Activated CD4-positive, alpha-beta T cell treated with anti-CD3 and anti-CD28 coated beads, Interleukin-2, amount 50 U/mL, for 16 hours (primary cell): ENCODE results near the gene TTC13.

Source experiments
- DNase-seq: peaks from one replicate; pipeline ENCODE4 v3.0.0-alpha.2; 2020

The TTC13 gene

GRCh38 chr1:230902349-230902923 lies 76.2 kb downstream of the TTC13 start:
- DNase-seq = no peak

DNA sequence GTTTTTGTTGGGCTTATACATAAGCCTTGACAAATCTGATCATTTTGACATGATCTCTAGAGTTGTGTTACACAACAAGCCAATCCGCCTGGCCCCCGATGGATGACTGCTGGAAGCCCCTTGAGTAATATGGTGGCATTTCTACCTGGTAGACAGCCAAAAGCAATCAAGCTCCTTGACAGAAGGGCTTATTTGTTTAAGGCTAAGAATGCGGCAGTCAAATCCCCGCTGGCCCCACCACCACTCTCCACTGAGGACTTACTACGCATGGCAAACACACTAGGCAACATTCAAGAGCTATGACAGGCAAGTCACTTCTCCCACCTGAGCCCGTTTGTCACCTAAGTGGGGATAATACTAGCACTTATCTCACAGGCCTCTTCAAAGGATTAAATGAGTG lies 77.0 kb downstream of the TTC13 start:
- no peak for DNase-seq

DNA sequence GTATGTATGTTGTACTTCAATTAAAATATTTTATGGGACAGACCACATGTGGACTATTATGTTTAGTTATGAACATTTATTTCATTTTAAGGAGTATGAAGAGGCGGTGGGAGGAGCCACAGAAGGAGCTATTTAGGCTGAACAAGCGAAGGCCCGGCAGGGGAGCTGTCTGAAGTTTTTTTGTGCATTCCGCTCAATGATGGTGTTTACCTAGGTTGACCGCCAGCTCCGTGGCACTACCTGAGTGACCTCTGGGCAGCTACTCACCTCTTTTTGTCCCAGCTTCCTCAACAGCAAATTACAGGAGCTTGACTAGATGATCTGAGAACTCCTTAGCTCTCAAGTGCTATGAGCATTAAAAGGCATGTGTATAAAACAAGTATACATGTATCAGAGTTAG lies 77.7 kb downstream of the TTC13 start:
- no peak for DNase-seq

GRCh38 chr1:230899841-230900251 lies 78.8 kb downstream of the TTC13 start:
- DNase-seq = no peak

GRCh38 chr1:230898748-230899147 lies 79.9 kb downstream of the TTC13 start:
- no peak for DNase-seq

DNA sequence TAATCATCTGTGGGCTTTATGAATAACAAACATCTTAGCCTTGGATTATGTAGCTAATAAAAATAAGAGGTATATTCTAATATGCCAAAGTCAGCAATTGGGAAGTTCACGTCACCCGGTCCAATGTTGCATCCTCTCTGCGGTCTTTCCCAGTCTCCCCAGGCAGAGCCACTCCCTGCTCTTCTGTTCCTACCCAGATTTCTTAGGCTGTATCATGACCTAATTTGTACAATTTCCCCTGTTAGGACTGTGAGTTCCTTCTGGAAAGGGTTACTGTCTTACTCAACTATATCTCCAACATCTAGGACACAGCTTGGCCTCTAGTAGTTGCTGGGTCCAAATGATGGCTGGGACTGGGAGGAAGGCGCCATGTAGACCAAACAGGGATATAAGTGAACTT lies 80.5 kb downstream of the TTC13 start:
- DNase-seq = no peak

- DNase-seq = no peak
These were observed 81.9 kb downstream of the TTC13 start for GRCh38 chr1:230896779-230897178.

DNA sequence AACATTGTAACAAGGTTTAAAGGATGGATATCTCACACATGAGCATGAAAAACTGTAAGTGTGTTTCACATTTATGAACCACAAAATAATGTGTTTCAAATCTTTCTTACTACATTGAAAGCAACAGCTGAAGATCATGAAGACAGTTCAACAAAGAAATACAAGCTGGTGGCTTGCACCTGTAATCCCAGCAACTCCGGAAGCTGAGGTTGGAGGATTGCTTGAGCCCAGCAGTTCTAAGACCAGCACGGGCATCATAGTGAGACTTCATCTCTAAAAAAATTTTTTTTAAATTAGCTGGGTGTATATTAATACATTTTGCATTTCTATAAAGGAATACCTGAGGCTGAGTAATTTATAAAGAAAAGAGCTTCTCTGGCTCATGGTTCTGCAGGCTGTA lies 83.2 kb downstream of the TTC13 start:
- no peak for DNase-seq

GRCh38 chr1:230894664-230895063 lies 84.0 kb downstream of the TTC13 start:
- DNase-seq = no peak

- DNase-seq = no peak
These were observed 84.6 kb downstream of the TTC13 start for GRCh38 chr1:230894032-230894431.

- DNase-seq = no peak
These were observed 86.6 kb downstream of the TTC13 start for GRCh38 chr1:230892018-230892491.

DNA sequence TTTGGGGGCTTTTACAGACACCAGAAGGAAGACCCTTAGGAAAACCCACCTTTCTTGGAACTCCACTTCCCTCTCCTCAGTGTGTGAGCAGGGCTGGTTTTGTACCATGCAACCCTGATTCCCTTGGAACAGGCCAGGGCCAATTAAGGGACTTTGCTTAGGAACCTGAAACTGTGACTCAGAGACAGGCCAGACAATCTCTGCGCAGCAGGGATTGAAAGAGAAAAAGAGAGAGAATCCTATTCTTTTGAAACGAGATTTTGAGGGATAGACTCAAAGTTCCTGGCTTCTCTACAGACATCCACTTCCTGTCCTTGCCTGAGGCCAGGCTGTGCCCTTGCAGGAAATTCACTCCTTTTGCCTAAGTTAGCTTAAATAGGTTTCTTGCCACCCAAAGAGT lies 87.2 kb downstream of the TTC13 start:
- DNase-seq = no peak

DNA sequence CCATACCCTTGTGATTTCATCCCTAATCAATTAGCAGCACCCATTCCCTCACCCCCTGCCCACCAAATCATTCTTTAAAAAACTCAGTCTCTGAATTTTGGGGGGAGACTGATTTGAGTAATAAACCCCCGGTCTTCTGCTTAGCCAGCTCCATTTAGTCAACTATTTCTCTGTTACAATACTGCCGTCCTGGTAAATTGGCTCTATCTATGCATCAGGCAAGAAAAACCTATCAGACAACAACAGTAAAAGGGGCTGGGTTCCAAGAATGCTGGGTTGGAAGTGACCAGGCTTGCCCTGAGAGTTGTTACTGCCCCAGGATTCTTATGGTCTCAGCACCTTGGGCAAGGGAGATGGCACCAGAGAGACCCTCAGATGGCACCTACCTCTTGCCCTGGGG lies 94.0 kb downstream of the TTC13 start:
- DNase-seq = no peak

DNA sequence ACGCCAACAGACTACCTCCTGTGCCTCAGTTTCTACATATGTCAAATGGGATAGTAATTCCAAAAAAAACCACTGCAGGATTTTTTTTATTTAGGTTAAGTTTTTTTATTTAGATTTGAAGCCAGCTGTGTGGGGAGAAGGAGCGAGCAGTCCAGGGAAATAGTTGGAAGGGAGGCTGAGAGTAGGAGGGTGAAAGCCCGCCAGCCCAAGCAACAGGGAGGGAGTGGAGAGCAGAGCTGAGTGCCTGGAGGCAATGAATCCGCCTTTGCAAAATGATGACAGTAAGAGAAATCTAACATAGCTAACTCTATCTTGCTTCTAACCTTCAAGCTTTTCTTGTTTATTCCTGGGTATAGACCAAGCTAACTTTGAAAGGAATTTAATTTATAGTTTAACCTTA lies 94.7 kb downstream of the TTC13 start:
- no peak for DNase-seq

- no peak for DNase-seq
These were observed 98.9 kb downstream of the TTC13 start for GRCh38 chr1:230879778-230880177.

GRCh38 chr1:230878591-230878990 lies 100.1 kb downstream of the TTC13 start:
- DNase-seq = no peak

DNA sequence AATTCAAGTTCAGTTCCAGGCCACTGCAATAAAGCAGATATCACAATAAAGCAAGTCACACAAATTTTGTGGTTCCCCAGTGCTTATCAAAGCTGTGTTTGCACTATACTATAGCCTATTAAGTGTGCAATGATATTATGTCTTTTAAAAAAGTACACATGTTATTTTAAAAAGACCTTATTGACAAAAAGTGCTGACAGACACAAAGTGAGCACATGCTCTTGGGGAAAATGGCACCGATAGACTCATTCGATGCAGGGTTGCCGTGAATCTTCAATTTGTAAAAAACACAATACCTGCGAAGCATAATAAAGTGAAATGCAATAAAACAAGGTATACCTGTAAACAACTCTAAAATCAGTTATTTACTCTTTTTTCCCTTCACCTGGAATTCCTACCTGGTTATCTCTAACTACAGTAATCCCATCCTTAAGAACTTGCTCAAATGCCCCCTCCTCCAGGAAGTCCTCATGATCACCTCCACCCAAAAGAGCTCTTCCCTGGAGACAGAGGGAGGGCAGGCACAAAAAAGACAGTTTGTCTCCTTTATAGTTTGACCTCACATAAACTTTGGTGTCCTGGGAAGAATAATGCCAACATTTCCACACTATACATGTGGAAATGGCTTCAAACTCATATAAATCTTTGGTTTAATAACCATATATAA lies 100.6 kb downstream of the TTC13 start:
- DNase-seq = no peak

DNA sequence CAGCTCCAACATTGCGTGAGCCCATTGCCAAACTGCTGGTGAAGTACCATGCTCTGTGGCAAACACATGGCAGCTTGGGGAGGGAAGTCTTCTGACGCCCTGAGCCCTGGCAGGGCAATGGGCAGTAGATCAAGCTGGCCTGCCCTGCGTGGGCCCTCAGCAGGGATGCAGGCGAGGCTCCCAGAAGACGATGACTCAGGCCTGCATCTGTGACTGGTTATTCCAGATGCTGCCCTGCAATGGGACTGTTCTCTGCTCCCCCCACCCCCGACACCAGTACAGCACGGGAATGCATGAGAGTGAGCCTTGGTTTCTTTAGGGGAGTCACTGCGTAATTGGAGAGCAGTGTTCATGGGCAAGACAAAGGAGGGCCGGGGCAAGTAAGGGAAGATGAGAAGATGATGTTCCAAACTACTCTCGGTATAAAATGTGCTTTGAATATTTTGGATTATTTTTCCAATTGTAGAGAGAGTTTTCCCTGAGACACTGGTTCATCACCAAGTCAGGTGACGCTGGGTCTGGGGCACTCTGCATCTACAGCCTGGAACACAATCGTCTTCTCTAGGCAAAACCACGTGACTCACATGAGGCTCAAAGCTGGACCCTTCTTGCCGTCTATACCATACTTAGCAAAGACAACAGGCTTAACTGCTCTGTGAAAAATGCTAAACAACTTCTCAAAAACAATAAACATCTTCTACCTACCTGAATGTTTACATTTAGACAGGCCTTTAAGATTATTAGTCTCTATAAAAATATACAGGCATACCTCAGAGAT lies 101.3 kb downstream of the TTC13 start:
- no peak for DNase-seq

- DNase-seq = no peak
These were observed 102.0 kb downstream of the TTC13 start for GRCh38 chr1:230876660-230877059.

GRCh38 chr1:230875370-230875769 lies 103.3 kb downstream of the TTC13 start:
- no peak for DNase-seq

DNA sequence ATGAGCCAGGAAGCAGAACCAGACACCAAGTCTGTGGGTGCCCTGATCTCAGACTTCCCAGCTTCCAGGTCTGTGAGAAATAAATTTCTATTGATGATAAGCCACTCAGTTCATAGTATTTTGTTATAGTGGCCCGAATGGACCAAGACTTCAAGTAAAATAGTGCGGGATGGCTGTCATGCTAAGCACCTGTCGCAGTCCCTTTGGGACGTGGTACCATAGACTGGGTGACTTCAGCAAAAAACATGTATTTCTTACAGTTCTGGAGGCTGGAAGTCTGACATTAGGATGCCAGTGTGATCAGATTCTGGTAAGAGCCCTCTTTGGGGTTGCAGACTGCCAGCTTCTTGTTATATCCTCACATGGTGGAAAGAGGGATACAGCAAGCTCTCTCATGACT lies 107.7 kb downstream of the TTC13 start:
- no peak for DNase-seq

DNA sequence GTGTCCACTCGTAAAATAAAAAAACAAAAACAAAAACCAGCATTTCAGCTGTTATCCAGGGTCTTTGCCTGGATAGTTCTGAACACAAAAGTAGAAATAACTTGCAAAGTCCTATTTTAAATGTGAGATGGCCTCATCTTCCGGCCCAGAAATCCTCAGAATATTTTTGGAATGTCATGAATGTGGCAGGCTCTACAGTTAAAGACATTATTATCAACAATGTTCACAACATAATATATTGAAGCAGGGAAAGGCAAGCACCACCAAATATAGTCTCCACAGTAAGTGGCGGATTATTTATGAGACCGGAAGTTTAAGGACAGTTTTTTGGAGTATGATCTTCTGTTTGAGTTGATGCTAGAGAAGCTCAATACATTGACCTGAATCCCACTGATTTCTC lies 109.2 kb downstream of the TTC13 start:
- DNase-seq = no peak

DNA sequence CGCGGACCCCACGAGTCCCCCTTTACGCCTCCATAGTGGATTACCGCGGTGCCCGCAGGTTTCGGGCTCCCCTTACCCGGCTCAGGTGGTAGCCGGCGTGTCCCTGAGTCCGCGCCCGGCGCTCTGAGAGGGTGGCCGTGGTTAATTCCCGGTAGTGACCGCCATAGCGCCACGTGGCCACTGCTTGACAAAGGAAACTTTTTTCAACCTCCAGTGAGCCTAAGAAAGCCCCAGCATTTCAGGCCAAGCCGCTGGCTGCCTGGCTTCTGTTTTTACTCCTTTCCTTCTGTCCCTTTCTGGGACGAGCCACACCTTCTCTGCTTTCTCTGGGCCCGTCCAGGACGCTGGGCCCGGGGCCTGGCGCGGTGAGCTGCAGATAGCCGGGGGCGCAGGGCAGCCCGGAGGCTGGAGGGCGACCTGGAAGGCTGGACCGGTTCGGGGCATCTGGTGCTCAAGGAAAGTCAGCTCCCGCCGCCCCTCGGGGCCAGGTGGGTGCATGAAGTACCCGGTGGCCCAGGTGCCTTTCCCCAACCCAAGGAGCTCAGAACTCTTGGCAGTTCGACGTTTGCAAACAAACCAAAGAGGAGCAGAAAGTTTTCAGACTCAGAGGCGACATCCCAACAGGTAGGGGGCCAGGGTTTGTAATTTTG lies 109.8 kb downstream of the TTC13 start:
- no peak for DNase-seq
